ENCODE data around the gene CLCN2. TPM values are rescaled to one million over a fixed set of nuclear protein-coding genes. Genes with fewer than 3 reads are reported as not detected.

The CLCN2 gene
- total and polyA plus RNA-seq, 2 of the 4 experiments (the other 2 are of a cell fraction) = 2.9 to 5.8 TPM

- H2AK5ac ChIP-seq (ENCODE audit: low read depth, low read length) = no peak overlapping the region
- TF ChIP-seq MAFK (IDR thresholded peaks at IDR 0.05; ENCODE audit: low read depth, low read length) (peak; percentile 88), CHD1 (IDR thresholded peaks at IDR 0.05; ENCODE audit: low read depth, low read length) (no peak), CEBPB (IDR thresholded peaks at IDR 0.05; ENCODE audit: low read depth, low read length) (no peak), FOS (IDR thresholded peaks at IDR 0.05; ENCODE audit: low read depth, low read length) (no peak), RAD21 (IDR thresholded peaks at IDR 0.05; ENCODE audit: low read length) (no peak), MAZ (IDR thresholded peaks at IDR 0.05; ENCODE audit: borderline replicate concordance, low read depth, low read length) (no peak), BHLHE40 (IDR thresholded peaks at IDR 0.05; ENCODE audit: low read depth, low read length) (no peak)
- H2BK5ac ChIP-seq (ENCODE audit: low read depth, low read length, poor library complexity, severe bottlenecking) = no peak overlapping the region
- H4K20me1 ChIP-seq (ENCODE audit: insufficient read depth, low read length) = peaks cover 3% of the 10 kb centered on the region
- H3K23ac ChIP-seq (ENCODE audit: low read depth, low read length) = no peak overlapping the region
- no peak overlapping the region for H3K14ac ChIP-seq (replicated peaks; ENCODE audit: low read depth, low read length)
- no peak overlapping the region for H3K27ac ChIP-seq (ENCODE audit: insufficient read depth, low read length)
- no peak overlapping the region for H3K4me2 ChIP-seq (ENCODE audit: low read depth, low read length)
- CTCF ChIA-PET = no interaction called here
- H3K27me3 ChIP-seq (ENCODE audit: control insufficient read depth, insufficient read depth, low read length) = no peaks in the 10 kb centered on the region
- no peak overlapping the region for H2AK9ac ChIP-seq (replicated peaks; ENCODE audit: low read depth, low read length, poor library complexity)
- no peak overlapping the region for H2BK20ac ChIP-seq (ENCODE audit: low read depth, low read length)
- DNase-seq (no peak), ATAC-seq (ENCODE audit: low read depth) (peak; percentile 16; the same call in 1 of the 2 replicates)
- in situ Hi-C loops (cut with MboI; ENCODE audit: low sequenced_read_pairs) = no loop called here
- H3K9me3 ChIP-seq (ENCODE audit: control insufficient read depth, insufficient read depth, low read length) = no peaks in the 10 kb centered on the region
- no peak overlapping the region for H4K5ac ChIP-seq (ENCODE audit: low read depth, low read length)
- H3K36me3 ChIP-seq (ENCODE audit: control insufficient read depth, insufficient read depth, low read length) = peaks cover 29% of the 10 kb centered on the region
- peaks cover 3% of the 10 kb centered on the region; the same call in 1 of the 2 replicates for H3K9me1 ChIP-seq (ENCODE audit: insufficient read depth, low read length)
- dilution Hi-C loops (cut with HindIII; ENCODE audit: low sequenced_read_pairs, unreplicated experiment) = no loop called here
- no peak overlapping the region for H4K8ac ChIP-seq (ENCODE audit: low read depth in 2 of 2, low read length in 2 of 2)
- no peak overlapping the region for H2BK15ac ChIP-seq (ENCODE audit: low read depth, low read length)
- 0 out of 4 replicates have a peak, but pooled peaks cover 0 to 9% of the 10 kb centered on the region in 2 experiments for H3K79me1 ChIP-seq (ENCODE audit: low read depth in 1 of 2, low read length in 2 of 2)
- 88% methylated on average over 7 of the region's 12 CpGs; no CpG with 5 or more reads in 1 of the 2 experiments for WGBS, 2 experiments (ENCODE audit: extremely low coverage in 2 of 2, insufficient read length in 1 of 2)
- intact Hi-C loops (cut with micrococcal nuclease) = loop anchor here (10.0 kb wide), 1 partner anchor 1427 kb away; no protein-coding TSS in a partner anchor
- no TSS peak for BruUV-seq (replicated peaks)
- no peak overlapping the region for H2AFZ ChIP-seq (replicated peaks; ENCODE audit: low read length, poor library complexity)
- POLR2A ChIA-PET (ENCODE audit: unreplicated experiment) = no interaction called here
- H3K18ac ChIP-seq (ENCODE audit: low read depth, low read length) = no peak overlapping the region
- no peak overlapping the region for H3K4me3 ChIP-seq (ENCODE audit: insufficient read depth, low read depth, low read length)
- peaks cover 14% of the 10 kb centered on the region for H3K4me1 ChIP-seq (ENCODE audit: control insufficient read depth, insufficient read depth, low read length)
- no peak overlapping the region for H4K91ac ChIP-seq (ENCODE audit: insufficient read depth, low read depth, low read length)
- no peak overlapping the region for H3K4ac ChIP-seq (ENCODE audit: low read depth, low read length)
- peak overlapping the region; percentile 23; the same call in 1 of the 2 replicates for H3K9ac ChIP-seq (ENCODE audit: low read depth, low read length)
- H2BK120ac ChIP-seq (ENCODE audit: low read depth, low read length) = no peak overlapping the region
- no peak overlapping the region for H3K56ac ChIP-seq (ENCODE audit: extremely low read depth, insufficient read depth, low read length)
Measured at GRCh38 chr3:184347321-184348056, 13.9 kb downstream of the CLCN2 start.

All from IMR-90 (cell line).